ENCODE data around the gene PBX4. TPM values are rescaled to one million over a fixed set of nuclear protein-coding genes. Genes with fewer than 3 reads are reported as not detected.
A peak's percentile ranks its signal among the peaks of the same experiment; 100 is the strongest.
"Not testable (repeated sequence)": the region's sequence is repeated elsewhere in the genome, so short reads cannot be mapped to it uniquely, and the experiment has no call there.

The PBX4 gene
- total and polyA plus RNA-seq, 10 of the 15 experiments (the other 5 are each of a cell fraction or from before 2014, with no cell fraction given) = 0.18 to 17.3 (median 4.2) TPM

DNA sequence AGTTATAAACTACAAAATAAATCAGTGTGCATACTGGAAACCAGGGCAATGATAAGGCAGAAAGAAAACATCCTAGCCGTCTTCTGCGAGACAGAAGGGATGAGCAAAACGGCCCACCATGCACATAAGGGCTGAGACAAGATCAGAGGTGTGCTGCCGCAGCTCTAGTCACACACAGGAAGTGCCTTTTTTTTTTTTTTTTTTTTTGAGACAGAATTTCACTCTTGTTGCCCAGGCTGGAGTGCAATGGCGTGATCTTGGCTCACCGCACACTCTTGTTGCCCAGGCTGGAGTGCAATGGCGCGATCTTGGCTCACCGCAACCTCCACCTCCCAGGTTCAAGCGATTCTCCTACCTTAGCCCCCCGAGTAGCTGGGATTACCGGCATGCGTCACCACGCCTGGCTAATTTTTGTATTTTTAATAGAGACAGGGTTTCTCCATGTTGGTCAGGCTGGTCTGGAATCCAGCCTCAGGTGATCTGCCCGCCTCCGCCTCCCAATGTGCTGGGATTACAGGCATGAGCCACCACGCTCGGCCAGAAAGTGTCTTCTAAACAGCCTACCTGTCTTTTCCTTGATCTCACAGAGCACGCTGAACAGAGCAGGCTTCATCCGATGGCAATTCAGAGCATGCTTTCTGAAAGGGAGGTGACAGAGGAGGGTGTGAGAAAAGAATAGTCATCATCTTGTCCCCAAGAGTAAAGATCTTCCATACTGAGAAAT is 19.6 kb downstream of the PBX4 start:
- intact Hi-C loops (cut with micrococcal nuclease; ENCODE audit: unreplicated experiment) = loop anchor here (1.0 to 2.0 kb wide), 2 partner anchors 19 to 64 kb away; partner anchors contain the start of genes ATP13A1 and PBX4
- H3K36me3 ChIP-seq (ENCODE audit: control insufficient read depth in 2 of 2, insufficient read depth in 2 of 2, low read length in 1 of 2); H3K9me3 ChIP-seq (replicated peaks; ENCODE audit: control insufficient read depth, insufficient read depth, low read length); BruUV-seq (replicated peaks); H3K27me3 ChIP-seq (replicated peaks in 1 of 2; ENCODE audit: control insufficient read depth in 2 of 2, insufficient read depth in 2 of 2, low read length in 1 of 2); in situ Hi-C loops (cut with MboI); FAIRE-seq; H4K20me1 ChIP-seq (ENCODE audit: control insufficient read depth, insufficient read depth); H3K79me2 ChIP-seq (ENCODE audit: control insufficient read depth, insufficient read depth, low read length): not testable (repeated sequence)
- ChIA-PET POLR2A (interaction anchor here (0.6 to 2.9 kb wide), 9 partner anchors 9 to 301 kb away, joined by 3 to 18 read pairs (median 5); partner anchors contain the start of genes ATP13A1 and NDUFA13), RAD21 (ENCODE audit: unreplicated experiment) (interaction anchor here (0.6 to 3.4 kb wide), 2 partner anchors 30 to 63 kb away, joined by 3 to 13 read pairs; no protein-coding TSS in a partner anchor), CTCF (interaction anchor here (1.0 kb wide), 1 partner anchor 13 kb away, joined by 3 read pairs; no protein-coding TSS in a partner anchor), SMC1A (ENCODE audit: uncharacterized antibody, unreplicated experiment) (interaction anchor here (0.7 to 2.3 kb wide), 4 partner anchors 9 to 50 kb away, joined by 3 to 5 read pairs (median 4); no protein-coding TSS in a partner anchor)
- H3K27ac ChIP-seq (ENCODE audit: control insufficient read depth, insufficient read depth) = peak overlapping the region; percentile 81
- H3K4me1 ChIP-seq (ENCODE audit: control insufficient read depth, insufficient read depth, low read length) = peaks cover 63% of the 10 kb centered on the region
- peak overlapping the region; percentile 33 for H2AFZ ChIP-seq (ENCODE audit: control insufficient read depth, low read depth, low read length)
- 4% methylated on average over 20 of the region's 20 CpGs for WGBS (ENCODE audit: insufficient coverage, insufficient replicate concordance, low lambda C conversion rate, missing lambda C conversion rate)
- H3K9ac ChIP-seq (ENCODE audit: control insufficient read depth, insufficient read depth, low read length) = peak overlapping the region; percentile 66
- ATAC-seq = peak; percentile 59
- peak overlapping the region; percentile 28 for H3K4me2 ChIP-seq (ENCODE audit: control insufficient read depth, insufficient read depth)
- 0 out of 2 replicates have a peak overlapping the region, but pooled peaks have one; percentile 7 for H3K4me3 ChIP-seq
- DNase-seq (ENCODE audit: low read depth, low spot score) = peak; percentile 51
- TF ChIP-seq HDGF (IDR thresholded peaks at IDR 0.05) (peak; percentile 21; the same call in 1 of the 2 replicates), PBX3 (IDR thresholded peaks at IDR 0.05; ENCODE audit: insufficient replicate concordance, low read depth, low read length) (peak; percentile 17), SMARCA5 (IDR thresholded peaks at IDR 0.05) (0 out of 2 replicates have a peak, but pooled peaks have one; percentile 17), YY1 (IDR thresholded peaks at IDR 0.05; ENCODE audit: low read depth, low read length) (peak; percentile 62), ZNF384 (IDR thresholded peaks at IDR 0.05; ENCODE audit: borderline replicate concordance, low read depth, low read length) (peak; percentile 80), POLR2A (IDR thresholded peaks at IDR 0.05; ENCODE audit: low read depth, low read length) (peak; percentile 44; the same call in 1 of the 2 replicates), POLR2AphosphoS5 (IDR thresholded peaks at IDR 0.05; ENCODE audit: low read length) (peak; percentile 44; the same call in 1 of the 2 replicates), RUNX3 (IDR thresholded peaks at IDR 0.05; ENCODE audit: low read length) (peak; percentile 27; the same call in 1 of the 2 replicates), EP300 (IDR thresholded peaks at IDR 0.05; ENCODE audit: borderline replicate concordance in 1 of 2, control insufficient read depth in 1 of 2, low read depth in 2 of 2, low read length in 2 of 2) (0 out of 4 replicates have a peak, but pooled peaks of 1 of the 2 experiments have one; percentile 20), PAX5 (IDR thresholded peaks at IDR 0.05; ENCODE audit: borderline replicate concordance, low read depth, low read length) (0 out of 2 replicates have a peak, but pooled peaks have one; percentile 20), ZNF592 (IDR thresholded peaks at IDR 0.05) (peak; percentile 84)
- TF ChIP-seq, protein P1, sequence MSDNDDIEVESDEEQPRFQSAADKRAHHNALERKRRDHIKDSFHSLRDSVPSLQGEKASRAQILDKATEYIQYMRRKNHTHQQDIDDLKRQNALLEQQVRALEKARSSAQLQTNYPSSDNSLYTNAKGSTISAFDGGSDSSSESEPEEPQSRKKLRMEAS (IDR thresholded peaks at IDR 0.05; ENCODE audit: low read depth, low read length) = 0 out of 2 replicates have a peak, but pooled peaks have one; percentile 27
